ENCODE results near the gene CD59.

GRCh38 chr11:33672273-33672672 lies 64.0 kb downstream of the CD59 start:
- TF ChIP-seq POLR2A (IDR thresholded peaks at IDR 0.05), result no peak
- no peak for TF ChIP-seq EP300 (IDR thresholded peaks at IDR 0.05)
- TF ChIP-seq CTCF (IDR thresholded peaks at IDR 0.05), result no peak

All from tibial nerve (tissue), 4 donors.